Prostate gland (tissue), 2 donors: ENCODE measurements around the gene OOSP1.

Source experiments
- POLR2AphosphoS5 ChIP-seq: sonication (generic); formaldehyde crosslinking; IDR thresholded peaks from one replicate; pipeline ENCODE4 v1.6.1; 2017; ENCODE audit warnings: antibody characterized with exemption
- TF ChIP-seq, protein P1 (sequence below), 4 experiments: fragments of 200-600 bp in 2 of 4; fragments of 450-650 bp in 2 of 4; sonication (generic) in 2 of 4; IDR thresholded peaks; 1 replicate in 3 of 4; 2 replicates in 1 of 4; pipeline ENCODE4 v1.5.1; 2016 to 2019; ENCODE audit warnings: antibody characterized with exemption in 4 of 4, mild to moderate bottlenecking in 2 of 4, moderate library complexity in 2 of 4

DNA sequence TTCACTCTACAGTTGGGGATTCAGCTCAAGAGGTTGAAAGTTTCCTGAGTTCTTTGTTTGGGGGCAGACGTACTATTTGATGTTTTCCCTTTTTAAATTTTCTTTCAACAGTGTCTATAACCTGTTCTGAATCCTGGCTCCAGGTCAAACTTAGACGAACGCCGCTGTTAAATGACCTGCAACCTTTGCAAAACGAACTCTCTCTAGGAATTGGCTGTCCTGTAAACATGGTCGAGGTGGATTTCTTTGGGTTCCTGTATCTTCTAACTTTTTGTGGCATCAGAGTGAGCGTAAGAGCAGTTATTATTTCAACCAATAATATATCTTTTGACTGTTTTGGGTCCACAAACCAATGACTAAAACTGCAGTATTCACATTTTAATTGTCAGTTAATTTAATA, 27.2 kb downstream of the OOSP1 start:
- TF ChIP-seq, protein P1, sequence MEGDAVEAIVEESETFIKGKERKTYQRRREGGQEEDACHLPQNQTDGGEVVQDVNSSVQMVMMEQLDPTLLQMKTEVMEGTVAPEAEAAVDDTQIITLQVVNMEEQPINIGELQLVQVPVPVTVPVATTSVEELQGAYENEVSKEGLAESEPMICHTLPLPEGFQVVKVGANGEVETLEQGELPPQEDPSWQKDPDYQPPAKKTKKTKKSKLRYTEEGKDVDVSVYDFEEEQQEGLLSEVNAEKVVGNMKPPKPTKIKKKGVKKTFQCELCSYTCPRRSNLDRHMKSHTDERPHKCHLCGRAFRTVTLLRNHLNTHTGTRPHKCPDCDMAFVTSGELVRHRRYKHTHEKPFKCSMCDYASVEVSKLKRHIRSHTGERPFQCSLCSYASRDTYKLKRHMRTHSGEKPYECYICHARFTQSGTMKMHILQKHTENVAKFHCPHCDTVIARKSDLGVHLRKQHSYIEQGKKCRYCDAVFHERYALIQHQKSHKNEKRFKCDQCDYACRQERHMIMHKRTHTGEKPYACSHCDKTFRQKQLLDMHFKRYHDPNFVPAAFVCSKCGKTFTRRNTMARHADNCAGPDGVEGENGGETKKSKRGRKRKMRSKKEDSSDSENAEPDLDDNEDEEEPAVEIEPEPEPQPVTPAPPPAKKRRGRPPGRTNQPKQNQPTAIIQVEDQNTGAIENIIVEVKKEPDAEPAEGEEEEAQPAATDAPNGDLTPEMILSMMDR (IDR thresholded peaks at IDR 0.05) = no peak
- no peak for TF ChIP-seq POLR2AphosphoS5
